HEK293T (cell line): ENCODE results near the gene DLL1.

Experiments used
- CTCF ChIA-PET: fragments of 350-600 bp; formaldehyde crosslinking; extraction: SDS; loops from one replicate; lab custom pipeline; 2021; ENCODE audit warnings: antibody characterized with exemption, inconsistent platforms; lab: Yijun Ruan, JAX
- POLR2A ChIA-PET: fragments of 350-600 bp; formaldehyde crosslinking; extraction: SDS; loops from one replicate; lab custom pipeline; 2020; ENCODE audit warnings: antibody characterized with exemption, inconsistent platforms; lab: Yijun Ruan, JAX
- DNase-seq: peaks from one replicate; pipeline ENCODE4 v3.0.0; 2012; ENCODE audit warnings: mixed read lengths; ENCODE audit errors: extremely low spot score
- ARNT ChIP-seq: fragments of 450-650 bp; IDR thresholded peaks from 2 replicates; pipeline ENCODE4 v1.6.1; 2017; ENCODE audit warnings: mild to moderate bottlenecking
- BHLHE40 ChIP-seq: fragments of 450-650 bp; IDR thresholded peaks from 2 replicates; pipeline ENCODE4 v1.6.1; 2016; ENCODE audit warnings: mild to moderate bottlenecking, moderate library complexity, borderline replicate concordance
- CTBP1 ChIP-seq: fragments of 450-650 bp; IDR thresholded peaks from 2 replicates; pipeline ENCODE4 v1.6.1; 2016; ENCODE audit warnings: borderline replicate concordance
- ELF4 ChIP-seq: fragments of 450-650 bp; IDR thresholded peaks from 2 replicates; pipeline ENCODE4 v1.6.1; 2017; ENCODE audit warnings: antibody characterized with exemption
- FOXA1 ChIP-seq: fragments of 450-650 bp; IDR thresholded peaks from 2 replicates; pipeline ENCODE4 v1.6.1; 2016; ENCODE audit warnings: mild to moderate bottlenecking
- FOXK2 ChIP-seq: fragments of 450-650 bp; IDR thresholded peaks from 2 replicates; pipeline ENCODE4 v1.6.1; 2016; ENCODE audit warnings: mild to moderate bottlenecking
- FOXM1 ChIP-seq: fragments of 450-650 bp; IDR thresholded peaks from 2 replicates; pipeline ENCODE4 v1.6.1; 2017; ENCODE audit warnings: mild to moderate bottlenecking, borderline replicate concordance
- HDGF ChIP-seq: fragments of 450-650 bp; IDR thresholded peaks from 2 replicates; pipeline ENCODE4 v1.6.1; 2017; ENCODE audit warnings: antibody characterized with exemption, borderline replicate concordance
- L3MBTL2 ChIP-seq: fragments of 450-650 bp; conservative IDR thresholded peaks from 2 replicates; pipeline ENCODE4 v1.6.1; 2016; ENCODE audit warnings: mild to moderate bottlenecking
- LEF1 ChIP-seq: fragments of 450-650 bp; IDR thresholded peaks from 2 replicates; pipeline ENCODE4 v1.6.1; 2017; ENCODE audit warnings: mild to moderate bottlenecking, borderline replicate concordance
- NFRKB ChIP-seq: fragments of 450-650 bp; IDR thresholded peaks from 2 replicates; pipeline ENCODE4 v1.6.1; 2016; ENCODE audit warnings: mild to moderate bottlenecking, moderate library complexity
- SP1 ChIP-seq: fragments of 450-650 bp; IDR thresholded peaks from 2 replicates; pipeline ENCODE4 v1.6.1; 2017
- SUZ12 ChIP-seq: fragments of 450-650 bp; IDR thresholded peaks from 2 replicates; pipeline ENCODE4 v1.6.1; 2016; ENCODE audit warnings: mild to moderate bottlenecking
- TARDBP ChIP-seq: fragments of 450-650 bp; IDR thresholded peaks from 2 replicates; pipeline ENCODE4 v1.6.1; 2016
- ZNF384 ChIP-seq: fragments of 450-650 bp; IDR thresholded peaks from 2 replicates; pipeline ENCODE4 v1.6.1; 2016
- TF ChIP-seq, protein P1 (sequence below): fragments of 450-650 bp; IDR thresholded peaks from 2 replicates; pipeline ENCODE4 v1.6.1; 2016

The DLL1 gene

DNA sequence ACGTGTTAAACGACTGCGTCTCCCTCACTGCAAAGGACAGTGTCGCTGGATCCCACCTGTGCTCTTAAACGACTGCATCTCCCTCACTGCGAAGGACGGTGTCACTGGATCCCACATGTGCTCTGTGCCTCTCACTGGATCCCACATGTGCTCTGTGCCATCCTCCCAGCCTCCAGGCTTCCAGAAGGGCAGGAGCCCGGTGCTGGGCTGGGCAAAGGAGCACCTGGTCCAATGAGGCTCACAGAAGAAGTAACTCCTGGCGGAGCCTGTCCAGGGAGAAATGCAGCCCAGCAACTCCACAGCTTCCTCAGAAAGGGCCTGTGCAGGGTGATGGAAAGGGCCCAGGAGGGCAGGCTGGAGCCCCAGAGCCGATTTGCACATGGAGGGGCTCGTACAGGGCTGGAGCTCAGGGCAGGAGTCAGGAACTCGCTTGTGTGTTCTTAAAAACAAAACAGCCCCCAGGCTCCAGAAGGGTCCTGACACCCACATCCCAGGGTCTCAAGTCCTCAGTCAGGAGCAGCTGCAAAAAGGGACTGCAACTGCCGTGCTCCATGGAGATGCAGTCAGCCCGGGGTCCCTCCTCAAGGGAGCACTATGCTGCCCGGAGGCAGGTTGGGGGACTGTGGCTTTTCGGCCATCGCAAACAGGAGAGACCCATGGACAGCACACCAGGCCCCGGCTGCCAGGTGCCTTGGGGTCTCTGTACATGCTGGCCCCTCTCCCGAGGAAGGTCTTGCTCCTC lies 52.7 kb downstream of the DLL1 start:
- no peak for TF ChIP-seq ZNF384
- TF ChIP-seq FOXK2, result no peak
- TF ChIP-seq FOXM1, result no peak
- TF ChIP-seq L3MBTL2, result no peak
- no peak for TF ChIP-seq SUZ12
- TF ChIP-seq, protein P1, sequence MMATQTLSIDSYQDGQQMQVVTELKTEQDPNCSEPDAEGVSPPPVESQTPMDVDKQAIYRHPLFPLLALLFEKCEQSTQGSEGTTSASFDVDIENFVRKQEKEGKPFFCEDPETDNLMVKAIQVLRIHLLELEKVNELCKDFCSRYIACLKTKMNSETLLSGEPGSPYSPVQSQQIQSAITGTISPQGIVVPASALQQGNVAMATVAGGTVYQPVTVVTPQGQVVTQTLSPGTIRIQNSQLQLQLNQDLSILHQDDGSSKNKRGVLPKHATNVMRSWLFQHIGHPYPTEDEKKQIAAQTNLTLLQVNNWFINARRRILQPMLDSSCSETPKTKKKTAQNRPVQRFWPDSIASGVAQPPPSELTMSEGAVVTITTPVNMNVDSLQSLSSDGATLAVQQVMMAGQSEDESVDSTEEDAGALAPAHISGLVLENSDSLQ, result no peak
- TF ChIP-seq BHLHE40, result no peak
- TF ChIP-seq ELF4, result no peak
- TF ChIP-seq NFRKB, result no peak
- TF ChIP-seq FOXA1, result no peak
- no peak for TF ChIP-seq HDGF
- no peak for TF ChIP-seq ARNT
- TF ChIP-seq CTBP1, result no peak
- TF ChIP-seq TARDBP, result no peak
- TF ChIP-seq SP1, result no peak
- no peak for TF ChIP-seq LEF1
- ChIA-PET CTCF (no interaction called here), POLR2A (no interaction called here)
- no peak for DNase-seq

DNA sequence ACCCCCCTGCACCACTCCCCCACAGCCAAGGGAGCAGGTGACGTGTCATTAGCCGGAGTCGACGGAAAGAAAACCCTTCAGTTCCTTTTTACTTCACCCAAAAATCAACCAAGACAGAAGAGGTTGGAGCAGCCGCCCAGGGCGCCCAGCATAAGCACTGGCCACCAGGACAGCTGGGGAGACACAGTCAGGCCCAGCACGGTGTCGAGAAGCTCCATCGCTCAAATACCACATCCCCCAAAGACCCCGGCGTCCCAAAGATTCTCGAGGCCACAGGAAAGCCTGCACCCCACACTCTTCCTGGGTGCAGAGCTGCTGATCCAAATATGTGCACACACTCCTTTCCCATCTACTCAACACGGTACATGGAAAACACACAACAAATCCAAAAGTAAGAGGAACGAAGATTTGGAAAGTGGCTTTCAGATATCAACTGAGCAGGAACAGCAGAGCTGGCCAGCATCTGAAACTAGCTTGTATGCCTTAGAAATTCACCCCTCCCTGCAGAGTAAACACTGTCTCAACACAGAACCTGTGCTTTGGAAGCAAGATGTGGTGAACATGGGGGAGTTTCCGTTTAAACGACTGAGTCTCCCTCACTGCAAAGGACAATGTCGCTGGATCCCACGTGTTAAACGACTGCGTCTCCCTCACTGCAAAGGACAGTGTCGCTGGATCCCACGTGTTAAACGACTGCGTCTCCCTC lies 54.6 kb downstream of the DLL1 start:
- DNase-seq, result no peak
- ChIA-PET CTCF (no interaction called here), POLR2A (no interaction called here)
- TF ChIP-seq BHLHE40 (no peak), FOXK2 (no peak), SP1 (no peak), ARNT (no peak), L3MBTL2 (no peak), ELF4 (no peak), TARDBP (no peak), FOXA1 (no peak), FOXM1 (no peak), HDGF (no peak), CTBP1 (no peak), LEF1 (no peak), SUZ12 (no peak), ZNF384 (no peak), NFRKB (no peak)
- TF ChIP-seq, protein P1, result no peak

DNA sequence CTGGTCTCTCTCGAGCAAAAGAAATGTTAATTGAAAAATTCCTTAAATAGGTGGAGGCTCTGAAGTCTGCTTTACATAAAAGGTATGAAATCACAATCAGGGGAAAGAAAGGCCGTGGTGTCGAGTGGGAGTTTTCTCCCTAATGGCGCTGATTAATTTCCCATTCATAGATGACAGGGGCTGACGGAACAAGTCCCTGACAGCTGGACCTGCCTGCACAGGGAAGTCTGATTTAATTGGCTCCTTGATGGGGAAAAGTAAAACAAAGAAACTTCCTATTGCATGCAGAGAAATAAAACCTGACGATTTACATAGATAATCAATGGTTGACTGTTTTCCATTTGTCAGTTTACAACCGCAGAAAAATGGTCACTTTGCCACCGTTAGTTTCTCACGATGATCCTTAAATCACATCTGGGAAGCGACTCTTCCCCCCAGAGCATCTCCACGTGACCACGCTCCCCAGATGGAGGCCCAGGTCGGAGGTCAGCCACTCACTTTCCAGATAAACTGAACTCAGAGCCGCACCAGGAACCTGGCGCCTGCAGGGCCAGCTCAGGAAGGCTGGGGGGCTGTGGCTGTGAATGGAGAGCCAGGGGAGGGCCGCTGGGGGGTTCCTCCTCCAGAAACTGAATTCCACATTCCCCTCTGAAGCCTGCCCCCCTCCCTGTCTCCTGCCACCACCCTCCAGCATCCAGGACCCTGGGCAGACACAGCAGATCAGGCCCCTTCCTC lies 55.3 kb downstream of the DLL1 start:
- ChIA-PET CTCF (no interaction called here), POLR2A (no interaction called here)

DNA sequence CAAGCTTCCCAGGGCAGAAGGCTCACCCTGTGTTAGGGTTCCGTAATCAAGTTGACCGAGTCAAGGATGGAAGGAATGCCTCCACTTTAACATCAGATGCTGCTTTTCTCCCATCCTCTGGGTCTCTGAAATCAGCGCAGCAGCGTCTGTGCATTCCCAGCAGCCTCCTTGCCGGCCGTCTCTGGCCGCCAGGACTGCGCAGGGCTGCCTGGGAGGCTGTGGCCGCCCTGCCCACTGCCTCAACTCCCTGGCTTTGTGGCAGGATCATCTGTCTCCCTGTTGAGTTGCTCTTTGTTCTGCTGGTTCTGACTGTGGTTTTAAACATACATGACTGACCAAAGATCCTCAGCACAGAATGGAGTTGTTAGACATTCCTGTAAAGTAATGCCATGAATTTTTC lies 56.5 kb downstream of the DLL1 start:
- ChIA-PET CTCF (no interaction called here), POLR2A (no interaction called here)
- TF ChIP-seq TARDBP (no peak), HDGF (no peak), L3MBTL2 (no peak)
- no peak for DNase-seq

More for the DNA sequence above, 55.3 kb downstream of the DLL1 start:
- DNase-seq, result no peak
- TF ChIP-seq, protein P1, result no peak
- no peak for TF ChIP-seq CTBP1
- no peak for TF ChIP-seq ZNF384
- no peak for TF ChIP-seq SP1
- TF ChIP-seq HDGF, result no peak
- TF ChIP-seq LEF1, result no peak
- no peak for TF ChIP-seq ARNT

DNA sequence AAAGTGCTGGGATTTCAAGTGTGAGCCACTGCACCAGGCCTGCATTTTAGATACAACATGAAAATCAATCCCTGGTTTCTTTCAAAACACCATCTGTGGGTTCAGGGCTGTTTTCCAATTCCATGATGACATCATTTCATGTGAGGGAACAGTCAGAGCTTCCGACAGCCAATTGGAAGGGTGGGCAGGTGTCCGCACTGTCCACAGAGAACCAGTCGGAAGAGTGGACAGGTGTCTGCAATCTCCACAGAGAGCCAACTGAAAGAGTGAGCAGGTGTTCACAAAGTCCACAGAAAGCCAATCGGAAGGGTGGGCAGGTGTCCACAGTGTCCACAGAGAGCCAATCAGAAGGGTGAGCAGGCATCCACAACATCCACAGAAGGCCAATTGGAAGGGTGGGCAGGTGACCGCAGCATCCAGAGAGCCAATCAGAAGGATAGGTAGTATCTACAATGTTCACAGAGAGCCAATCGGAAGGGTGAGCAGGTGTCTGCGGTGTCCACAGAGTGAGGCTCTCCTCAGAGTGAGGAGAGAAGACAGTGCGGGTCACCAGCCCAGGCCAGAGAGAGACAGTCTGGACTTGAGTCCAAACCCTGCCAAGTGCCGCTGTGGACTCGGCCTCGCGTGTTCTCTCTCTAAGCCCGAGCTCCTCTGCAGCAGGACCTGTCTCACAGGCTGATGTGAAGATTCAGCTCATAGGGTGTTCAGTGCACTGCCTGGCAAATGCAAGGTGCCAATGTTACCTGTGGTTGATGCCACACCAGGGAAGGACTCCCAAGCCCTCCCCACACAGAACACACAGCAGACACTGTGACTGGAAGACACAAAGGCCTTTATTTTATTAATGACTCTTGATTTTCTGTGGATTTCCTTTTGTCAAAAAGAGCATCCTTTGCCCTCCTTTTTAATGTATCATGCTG lies 57.3 kb downstream of the DLL1 start:
- ChIA-PET CTCF (no interaction called here), POLR2A (no interaction called here)
- TF ChIP-seq, protein P1, result no peak
- TF ChIP-seq SUZ12, result no peak
- TF ChIP-seq ARNT, result no peak
- TF ChIP-seq TARDBP, result no peak
- TF ChIP-seq LEF1, result no peak
- no peak for TF ChIP-seq BHLHE40
- TF ChIP-seq FOXK2, result no peak
- TF ChIP-seq CTBP1, result no peak
- TF ChIP-seq ELF4, result no peak
- no peak for TF ChIP-seq FOXM1
- no peak for TF ChIP-seq L3MBTL2
- TF ChIP-seq HDGF, result no peak
- TF ChIP-seq SP1, result no peak
- TF ChIP-seq FOXA1, result no peak
- TF ChIP-seq NFRKB, result no peak
- no peak for TF ChIP-seq ZNF384
- no peak for DNase-seq
